Uterus (tissue), 2 donors: ENCODE results near the gene GOLGA6A.

Experiments used
- POLR2A ChIP-seq, 2 donors: fragments of 450-650 bp; IDR thresholded peaks; one replicate each; pipeline ENCODE4 v1.6.1; 2016; ENCODE audit warnings: antibody characterized with exemption in 2 of 2, mild to moderate bottlenecking in 1 of 2, moderate library complexity in 1 of 2
- TF ChIP-seq, protein P1 (sequence below), 4 experiments: fragments of 200-600 bp in 2 of 4; fragments of 450-650 bp in 2 of 4; sonication (generic) in 2 of 4; IDR thresholded peaks; one replicate each; pipeline ENCODE4 v1.5.1; 2016 to 2019; ENCODE audit warnings: antibody characterized with exemption in 4 of 4, mild to moderate bottlenecking in 2 of 4, moderate library complexity in 1 of 4

- TF ChIP-seq, protein P1, sequence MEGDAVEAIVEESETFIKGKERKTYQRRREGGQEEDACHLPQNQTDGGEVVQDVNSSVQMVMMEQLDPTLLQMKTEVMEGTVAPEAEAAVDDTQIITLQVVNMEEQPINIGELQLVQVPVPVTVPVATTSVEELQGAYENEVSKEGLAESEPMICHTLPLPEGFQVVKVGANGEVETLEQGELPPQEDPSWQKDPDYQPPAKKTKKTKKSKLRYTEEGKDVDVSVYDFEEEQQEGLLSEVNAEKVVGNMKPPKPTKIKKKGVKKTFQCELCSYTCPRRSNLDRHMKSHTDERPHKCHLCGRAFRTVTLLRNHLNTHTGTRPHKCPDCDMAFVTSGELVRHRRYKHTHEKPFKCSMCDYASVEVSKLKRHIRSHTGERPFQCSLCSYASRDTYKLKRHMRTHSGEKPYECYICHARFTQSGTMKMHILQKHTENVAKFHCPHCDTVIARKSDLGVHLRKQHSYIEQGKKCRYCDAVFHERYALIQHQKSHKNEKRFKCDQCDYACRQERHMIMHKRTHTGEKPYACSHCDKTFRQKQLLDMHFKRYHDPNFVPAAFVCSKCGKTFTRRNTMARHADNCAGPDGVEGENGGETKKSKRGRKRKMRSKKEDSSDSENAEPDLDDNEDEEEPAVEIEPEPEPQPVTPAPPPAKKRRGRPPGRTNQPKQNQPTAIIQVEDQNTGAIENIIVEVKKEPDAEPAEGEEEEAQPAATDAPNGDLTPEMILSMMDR (IDR thresholded peaks at IDR 0.05) = no peak
- no peak for TF ChIP-seq POLR2A (IDR thresholded peaks at IDR 0.05)
Measured at GRCh38 chr15:74045184-74045583, 37.2 kb downstream of the GOLGA6A start.
